Left ventricle myocardium inferior (tissue), 1 donor: ENCODE measurements around the gene MYMK. TPM values are rescaled to one million over a fixed set of nuclear protein-coding genes. Genes with fewer than 3 reads are reported as not detected.

Source experiments
- DNase-seq: peaks from one replicate; pipeline ENCODE4 v3.0.0-alpha.2; 2020
- H3K27ac ChIP-seq: fragments of 200-600 bp; replicated peaks from 2 replicates; pipeline ENCODE4 v1.8.0; 2021
- H3K27me3 ChIP-seq: fragments of 200-600 bp; 2 replicates; pipeline ENCODE4 v1.8.0; 2021; ENCODE audit warnings: low read depth
- H3K36me3 ChIP-seq: fragments of 200-600 bp; 2 replicates; pipeline ENCODE4 v1.8.0; 2021
- H3K4me1 ChIP-seq: fragments of 200-600 bp; 2 replicates; pipeline ENCODE4 v1.8.0; 2021
- H3K4me3 ChIP-seq: fragments of 200-600 bp; 2 replicates; pipeline ENCODE4 v1.8.0; 2021; ENCODE audit warnings: mild to moderate bottlenecking, moderate library complexity
- H3K9me3 ChIP-seq: fragments of 200-600 bp; replicated peaks from 2 replicates; pipeline ENCODE4 v1.8.0; 2021
- CTCF ChIP-seq: fragments of 200-600 bp; IDR thresholded peaks from 2 replicates; pipeline ENCODE4 v1.8.0; 2021; ENCODE audit warnings: antibody characterized with exemption, mild to moderate bottlenecking, borderline replicate concordance
- intact Hi-C: fragments of 100-400 bp; cut with micrococcal nuclease; formaldehyde crosslinking; loops from one replicate; pipeline ENCODE4 v1.11.0; 2022
- total RNA-seq: library from RNA; stranded (reverse); fragmentation: NEBNext Ultra II Directional; extraction: Animal tissue kit (Norgen Biotek cat#: 25700); gene quantifications from one replicate; pipeline ENCODE4 v1.2.1, GENCODE V29; 2021
- donor health status: DM: no; HTN: yes; CAD: no; lungs with severe emphysema.

The MYMK gene
- total RNA-seq, 1 donor from 2014 or later, result not detected

- intact Hi-C loops, result no loop called here
- Histone ChIP-seq H3K36me3 (no peaks in the 10 kb centered on the region), H3K9me3 (peaks cover 10% of the 10 kb centered on the region), H3K4me1 (peaks cover 33% of the 10 kb centered on the region), H3K27me3 (peaks cover 22% of the 10 kb centered on the region), H3K4me3 (no peak overlapping the region), H3K27ac (peak overlapping the region; percentile 66)
- no peak for TF ChIP-seq CTCF
- no peak for DNase-seq
These were observed 17.4 kb downstream of the MYMK start for GRCh38 chr9:133507246-133507965.

- Histone ChIP-seq H3K36me3 (no peaks in the 10 kb centered on the region), H3K4me1 (peaks cover 33% of the 10 kb centered on the region), H3K9me3 (peaks cover 17% of the 10 kb centered on the region), H3K27me3 (peaks cover 22% of the 10 kb centered on the region), H3K4me3 (no peak overlapping the region), H3K27ac (peak overlapping the region; percentile 66)
- DNase-seq, result peak; percentile 65
- no peak for TF ChIP-seq CTCF
- intact Hi-C loops, result no loop called here
These were observed 18.1 kb downstream of the MYMK start for GRCh38 chr9:133506653-133507038.

GRCh38 chr9:133505901-133506652 lies 18.7 kb downstream of the MYMK start:
- peaks cover 33% of the 10 kb centered on the region for H3K4me1 ChIP-seq
- peak overlapping the region; percentile 66 for H3K27ac ChIP-seq
- no peak for TF ChIP-seq CTCF
- intact Hi-C loops, result no loop called here
- H3K27me3 ChIP-seq, result peaks cover 22% of the 10 kb centered on the region
- H3K4me3 ChIP-seq, result no peak overlapping the region
- H3K9me3 ChIP-seq, result peaks cover 23% of the 10 kb centered on the region
- H3K36me3 ChIP-seq, result no peaks in the 10 kb centered on the region
- DNase-seq, result peak; percentile 84

- Histone ChIP-seq H3K27ac (peak overlapping the region; percentile 66), H3K27me3 (peaks cover 22% of the 10 kb centered on the region), H3K36me3 (no peaks in the 10 kb centered on the region), H3K9me3 (peaks cover 26% of the 10 kb centered on the region), H3K4me1 (peaks cover 33% of the 10 kb centered on the region), H3K4me3 (no peak overlapping the region)
- no peak for TF ChIP-seq CTCF
- DNase-seq, result no peak
- intact Hi-C loops, result no loop called here
These were observed 19.5 kb downstream of the MYMK start for GRCh38 chr9:133505186-133505830.

GRCh38 chr9:133502112-133502511 lies 22.6 kb downstream of the MYMK start:
- Histone ChIP-seq H3K27ac (no peak overlapping the region), H3K27me3 (peaks cover 21% of the 10 kb centered on the region), H3K4me1 (peaks cover 35% of the 10 kb centered on the region), H3K9me3 (peaks cover 26% of the 10 kb centered on the region), H3K4me3 (no peak overlapping the region), H3K36me3 (no peaks in the 10 kb centered on the region)
- intact Hi-C loops, result no loop called here
- no peak for TF ChIP-seq CTCF
- no peak for DNase-seq
